ENCODE data around the gene ADORA2A.

DNA sequence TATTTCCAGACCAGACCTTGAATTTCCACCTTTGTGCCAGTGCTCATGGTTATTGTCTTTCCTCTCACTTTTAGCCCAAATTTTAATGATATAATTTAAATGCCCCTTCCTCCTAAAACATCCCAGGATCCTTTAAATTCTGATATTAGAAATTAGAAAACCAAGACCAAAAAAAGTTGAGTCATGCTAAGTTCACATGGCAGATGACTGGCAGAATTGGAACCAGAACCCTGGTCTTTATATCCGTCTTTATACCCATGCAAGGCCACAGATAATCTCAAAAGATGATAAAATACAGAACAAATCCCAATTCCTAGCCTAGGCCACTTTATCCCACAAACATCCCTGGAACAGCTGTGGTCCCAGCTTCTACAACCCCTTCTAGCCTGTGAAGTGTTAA, 26.5 kb downstream of the ADORA2A start:
- TF ChIP-seq, protein P1, sequence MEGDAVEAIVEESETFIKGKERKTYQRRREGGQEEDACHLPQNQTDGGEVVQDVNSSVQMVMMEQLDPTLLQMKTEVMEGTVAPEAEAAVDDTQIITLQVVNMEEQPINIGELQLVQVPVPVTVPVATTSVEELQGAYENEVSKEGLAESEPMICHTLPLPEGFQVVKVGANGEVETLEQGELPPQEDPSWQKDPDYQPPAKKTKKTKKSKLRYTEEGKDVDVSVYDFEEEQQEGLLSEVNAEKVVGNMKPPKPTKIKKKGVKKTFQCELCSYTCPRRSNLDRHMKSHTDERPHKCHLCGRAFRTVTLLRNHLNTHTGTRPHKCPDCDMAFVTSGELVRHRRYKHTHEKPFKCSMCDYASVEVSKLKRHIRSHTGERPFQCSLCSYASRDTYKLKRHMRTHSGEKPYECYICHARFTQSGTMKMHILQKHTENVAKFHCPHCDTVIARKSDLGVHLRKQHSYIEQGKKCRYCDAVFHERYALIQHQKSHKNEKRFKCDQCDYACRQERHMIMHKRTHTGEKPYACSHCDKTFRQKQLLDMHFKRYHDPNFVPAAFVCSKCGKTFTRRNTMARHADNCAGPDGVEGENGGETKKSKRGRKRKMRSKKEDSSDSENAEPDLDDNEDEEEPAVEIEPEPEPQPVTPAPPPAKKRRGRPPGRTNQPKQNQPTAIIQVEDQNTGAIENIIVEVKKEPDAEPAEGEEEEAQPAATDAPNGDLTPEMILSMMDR (IDR thresholded peaks at IDR 0.05): no peak
- TF ChIP-seq POLR2A (IDR thresholded peaks at IDR 0.05): no peak

Data from lower leg skin (tissue), 3 donors.